MM.1S (cell line): ENCODE data around the gene DDX21.

Experiments used
- CTCF ChIP-seq: fragments of 300-600 bp; sonication (generic); IDR thresholded peaks from 2 replicates; pipeline ENCODE4 v1.5.1; 2016; ENCODE audit warnings: antibody characterized with exemption, low read length, mixed read lengths
- EZH2 ChIP-seq: fragments of 300-600 bp; sonication (generic); optimal IDR thresholded peaks from 2 replicates; pipeline ENCODE3; 2017; ENCODE audit warnings: low read depth, mild to moderate bottlenecking, antibody characterized with exemption, low read length, mixed read lengths

DNA sequence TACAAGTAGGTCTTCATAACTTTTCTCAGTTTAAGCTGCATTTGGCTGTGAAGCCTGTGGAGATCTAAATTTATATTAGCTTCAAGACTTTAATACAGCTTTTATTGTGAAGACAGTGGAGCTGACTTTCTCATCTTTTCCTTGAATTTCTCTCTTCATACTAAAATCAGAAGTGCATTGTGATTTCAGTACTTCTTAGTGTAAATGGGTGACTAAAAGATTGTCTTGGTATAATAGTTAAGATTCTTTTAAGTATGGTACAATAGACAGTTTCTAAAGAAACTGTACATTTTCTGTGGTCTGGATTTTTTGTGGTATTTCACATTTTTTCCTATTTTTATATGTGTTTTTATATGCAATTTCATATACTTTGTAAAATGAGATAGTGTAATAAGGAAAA is 21.0 kb upstream of the DDX21 start:
- no peak for TF ChIP-seq CTCF
- TF ChIP-seq EZH2 = no peak
